HepG2 (cell line): ENCODE results near the gene EIF6. TPM values are rescaled to one million over a fixed set of nuclear protein-coding genes. Genes with fewer than 3 reads are reported as not detected.

Source experiments
- ATF2 ChIP-seq: sonication (generic); formaldehyde crosslinking; IDR thresholded peaks from 2 replicates; pipeline ENCODE4 v1.4.0; 2020; ENCODE audit warnings: missing genetic modification reagents
- CREBL2 ChIP-seq: sonication (generic); formaldehyde crosslinking; IDR thresholded peaks from 2 replicates; pipeline ENCODE4 v1.8.1; 2023; ENCODE audit warnings: missing genetic modification reagents, mild to moderate bottlenecking, borderline replicate concordance
- DR1 ChIP-seq: sonication (generic); formaldehyde crosslinking; IDR thresholded peaks from 2 replicates; pipeline ENCODE4 v1.8.0; 2021; ENCODE audit warnings: mild to moderate bottlenecking, missing genetic modification reagents, inconsistent platforms
- ETV5 ChIP-seq: IDR thresholded peaks from 2 replicates; pipeline ENCODE4 v1.6.1; 2018; ENCODE audit warnings: missing biosample characterization, missing genetic modification reagents, inconsistent platforms, borderline replicate concordance
- HNRNPLL ChIP-seq: fragments of 200-400 bp; formaldehyde crosslinking; IDR thresholded peaks from 2 replicates; pipeline ENCODE4 v1.6.1; 2017; ENCODE audit warnings: mild to moderate bottlenecking, low read depth, low read length; ENCODE audit not compliant: poor library complexity, severe bottlenecking
- PHF20 ChIP-seq: sonication (generic); formaldehyde crosslinking; IDR thresholded peaks from 2 replicates; pipeline ENCODE4 v1.5.0; 2020; ENCODE audit warnings: mild to moderate bottlenecking, missing genetic modification reagents
- RBFOX2 ChIP-seq: fragments of 200-400 bp; formaldehyde crosslinking; IDR thresholded peaks from 2 replicates; pipeline ENCODE4 v1.6.1; 2017; ENCODE audit warnings: low read depth, mild to moderate bottlenecking, low read length
- RELA ChIP-seq: sonication (generic); formaldehyde crosslinking; IDR thresholded peaks from 2 replicates; pipeline ENCODE4 v1.4.0; 2020; ENCODE audit warnings: missing genetic modification reagents
- SPEN ChIP-seq: sonication (generic); formaldehyde crosslinking; IDR thresholded peaks from 2 replicates; pipeline ENCODE4 v1.5.1; 2020; ENCODE audit warnings: low read depth, mild to moderate bottlenecking, missing genetic modification reagents
- ZBTB8A ChIP-seq: sonication (generic); formaldehyde crosslinking; IDR thresholded peaks from 2 replicates; pipeline ENCODE4 v1.4.0; 2020; ENCODE audit warnings: mild to moderate bottlenecking, low read depth, missing genetic modification reagents, borderline replicate concordance
- ZEB1 ChIP-seq: IDR thresholded peaks from 2 replicates; pipeline ENCODE4 v1.6.1; 2012; ENCODE audit warnings: mild to moderate bottlenecking, low read depth, inconsistent platforms; ENCODE audit not compliant: insufficient replicate concordance
- ZNF160 ChIP-seq: sonication (generic); formaldehyde crosslinking; IDR thresholded peaks from 2 replicates; pipeline ENCODE4 v1.8.0; 2022; ENCODE audit warnings: mild to moderate bottlenecking, inconsistent platforms, missing genetic modification reagents
- ZNF3 ChIP-seq: IDR thresholded peaks from 2 replicates; pipeline ENCODE4 v1.7.0; 2017; ENCODE audit warnings: inconsistent platforms
- ZNF44 ChIP-seq: sonication (generic); formaldehyde crosslinking; IDR thresholded peaks from 2 replicates; pipeline ENCODE4 v1.5.1; 2020; ENCODE audit warnings: mild to moderate bottlenecking, missing genetic modification reagents
- ZNF446 ChIP-seq: sonication (generic); formaldehyde crosslinking; IDR thresholded peaks from 2 replicates; pipeline ENCODE4 v1.5.0; 2020; ENCODE audit warnings: mild to moderate bottlenecking, missing genetic modification reagents
- ZNF747 ChIP-seq: sonication (generic); formaldehyde crosslinking; IDR thresholded peaks from 2 replicates; pipeline ENCODE4 v1.8.1; 2023; ENCODE audit warnings: missing genetic modification reagents, mild to moderate bottlenecking, borderline replicate concordance
- ZNF780A ChIP-seq: sonication (generic); formaldehyde crosslinking; IDR thresholded peaks from 2 replicates; pipeline ENCODE4 v1.8.0; 2022; ENCODE audit warnings: mild to moderate bottlenecking, missing genetic modification reagents, moderate library complexity
- polyA plus RNA-seq, 8 experiments: library from polyadenylated mRNA; depleted of rRNA in 3 of 8; stranded (reverse) in 7 of 8; unstranded in 1 of 8; fragments of >200 nt; fragmentation: Illumina TruSeq in 4 of 8; extraction: Trizol in 4 of 8; gene quantifications; 2 replicates each; pipeline versions ENCODE4 v1.2.1 to v1.2.3, GENCODE V29; 2011 to 2016; ENCODE audit warnings: low read depth in 4 of 8, missing spikeins in 1 of 8, mixed read lengths in 1 of 8; ENCODE audit not compliant: insufficient read depth in 1 of 8
- total RNA-seq, 5 experiments: library from RNA; depleted of rRNA; stranded (reverse); fragments of >200 nt; fragmentation: Illumina TruSeq; extraction: Trizol; gene quantifications; 2 replicates each; pipeline ENCODE4 v1.2.3, GENCODE V29; 2016; ENCODE audit warnings: low read depth in 1 of 5
- TF ChIP-seq, protein P1 (sequence below): sonication (generic); formaldehyde crosslinking; IDR thresholded peaks from 2 replicates; pipeline ENCODE4 v1.4.0; 2020; ENCODE audit warnings: mild to moderate bottlenecking, missing genetic modification reagents
- TF ChIP-seq, protein P2 (sequence below): sonication (generic); formaldehyde crosslinking; IDR thresholded peaks from 2 replicates; pipeline ENCODE4 v1.4.0; 2020; ENCODE audit warnings: missing genetic modification reagents, borderline replicate concordance
- TF ChIP-seq, protein P3 (sequence below): sonication (generic); formaldehyde crosslinking; IDR thresholded peaks from 2 replicates; pipeline ENCODE4 v1.8.0; 2022; ENCODE audit warnings: missing genetic modification reagents, mild to moderate bottlenecking, borderline replicate concordance

EIF6 gene
- total and polyA plus RNA-seq, 2 of the 13 experiments (the other 11 are each of a cell fraction or from before 2014, with no cell fraction given) = 462 to 466 TPM

DNA sequence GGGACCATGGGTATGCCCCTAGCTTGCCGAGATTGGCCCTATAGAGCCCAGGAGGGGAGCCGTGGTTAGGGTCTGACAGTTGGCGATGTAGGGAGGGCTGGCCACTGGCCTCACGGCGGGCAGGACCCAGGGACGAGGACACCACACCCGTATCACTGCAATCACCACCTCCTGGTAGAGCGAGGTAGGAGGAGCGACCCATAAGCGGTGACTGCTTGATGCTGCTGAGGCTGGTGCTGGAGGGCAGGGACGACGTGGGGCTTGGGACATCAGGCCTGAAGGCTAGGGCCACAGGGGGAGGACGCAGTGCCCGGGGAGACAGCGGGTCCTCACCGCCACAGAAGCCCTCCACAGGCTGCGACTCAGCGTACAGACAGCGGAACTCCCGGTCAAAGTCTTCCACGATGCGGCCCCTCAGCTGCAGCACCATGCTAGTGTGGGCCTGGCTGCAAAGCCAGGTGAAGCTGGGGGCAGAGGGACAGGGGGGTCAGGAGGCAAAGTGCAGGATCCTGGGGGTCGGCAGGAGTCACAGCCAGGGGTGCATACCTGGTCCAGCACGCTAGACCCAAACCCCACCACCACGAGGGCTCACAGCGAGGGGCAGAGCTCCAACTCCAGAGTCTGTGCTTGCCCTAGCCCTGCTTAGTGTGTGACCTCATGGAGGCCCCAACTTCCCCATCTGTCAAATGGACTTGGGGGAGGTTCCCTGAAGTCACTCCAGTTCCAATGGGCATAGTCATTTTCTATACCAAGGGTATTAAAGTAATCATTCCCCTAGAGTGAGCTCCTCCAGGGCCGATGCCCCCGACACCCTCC lies 3.1 kb upstream of the EIF6 start (continued):
- TF ChIP-seq HNRNPLL = peak; percentile 66
- TF ChIP-seq ZEB1 = no peak
- TF ChIP-seq ZNF446 (CRISPR knock-in tag) = no peak
- TF ChIP-seq ATF2 (CRISPR knock-in tag) = no peak
- TF ChIP-seq ZNF160 (CRISPR knock-in tag) = no peak
- TF ChIP-seq ZNF3 = no peak
- TF ChIP-seq RBFOX2 = no peak
- no peak for TF ChIP-seq ZNF44
- TF ChIP-seq ZBTB8A (CRISPR knock-in tag) = no peak
- TF ChIP-seq, protein P1, sequence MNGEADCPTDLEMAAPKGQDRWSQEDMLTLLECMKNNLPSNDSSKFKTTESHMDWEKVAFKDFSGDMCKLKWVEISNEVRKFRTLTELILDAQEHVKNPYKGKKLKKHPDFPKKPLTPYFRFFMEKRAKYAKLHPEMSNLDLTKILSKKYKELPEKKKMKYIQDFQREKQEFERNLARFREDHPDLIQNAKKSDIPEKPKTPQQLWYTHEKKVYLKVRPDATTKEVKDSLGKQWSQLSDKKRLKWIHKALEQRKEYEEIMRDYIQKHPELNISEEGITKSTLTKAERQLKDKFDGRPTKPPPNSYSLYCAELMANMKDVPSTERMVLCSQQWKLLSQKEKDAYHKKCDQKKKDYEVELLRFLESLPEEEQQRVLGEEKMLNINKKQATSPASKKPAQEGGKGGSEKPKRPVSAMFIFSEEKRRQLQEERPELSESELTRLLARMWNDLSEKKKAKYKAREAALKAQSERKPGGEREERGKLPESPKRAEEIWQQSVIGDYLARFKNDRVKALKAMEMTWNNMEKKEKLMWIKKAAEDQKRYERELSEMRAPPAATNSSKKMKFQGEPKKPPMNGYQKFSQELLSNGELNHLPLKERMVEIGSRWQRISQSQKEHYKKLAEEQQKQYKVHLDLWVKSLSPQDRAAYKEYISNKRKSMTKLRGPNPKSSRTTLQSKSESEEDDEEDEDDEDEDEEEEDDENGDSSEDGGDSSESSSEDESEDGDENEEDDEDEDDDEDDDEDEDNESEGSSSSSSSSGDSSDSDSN (CRISPR knock-in tag) = peak; percentile 47; the same call in 1 of the 2 replicates
- peak; percentile 23; the same call in 1 of the 2 replicates for TF ChIP-seq RELA (CRISPR knock-in tag)
- TF ChIP-seq PHF20 = no peak
- 0 out of 2 replicates have a peak, but pooled peaks have one; percentile 40 for TF ChIP-seq DR1 (CRISPR knock-in tag)
- TF ChIP-seq ETV5 (CRISPR knock-in tag) = peak; percentile 26
- no peak for TF ChIP-seq CREBL2 (CRISPR knock-in tag)
- TF ChIP-seq, protein P2, sequence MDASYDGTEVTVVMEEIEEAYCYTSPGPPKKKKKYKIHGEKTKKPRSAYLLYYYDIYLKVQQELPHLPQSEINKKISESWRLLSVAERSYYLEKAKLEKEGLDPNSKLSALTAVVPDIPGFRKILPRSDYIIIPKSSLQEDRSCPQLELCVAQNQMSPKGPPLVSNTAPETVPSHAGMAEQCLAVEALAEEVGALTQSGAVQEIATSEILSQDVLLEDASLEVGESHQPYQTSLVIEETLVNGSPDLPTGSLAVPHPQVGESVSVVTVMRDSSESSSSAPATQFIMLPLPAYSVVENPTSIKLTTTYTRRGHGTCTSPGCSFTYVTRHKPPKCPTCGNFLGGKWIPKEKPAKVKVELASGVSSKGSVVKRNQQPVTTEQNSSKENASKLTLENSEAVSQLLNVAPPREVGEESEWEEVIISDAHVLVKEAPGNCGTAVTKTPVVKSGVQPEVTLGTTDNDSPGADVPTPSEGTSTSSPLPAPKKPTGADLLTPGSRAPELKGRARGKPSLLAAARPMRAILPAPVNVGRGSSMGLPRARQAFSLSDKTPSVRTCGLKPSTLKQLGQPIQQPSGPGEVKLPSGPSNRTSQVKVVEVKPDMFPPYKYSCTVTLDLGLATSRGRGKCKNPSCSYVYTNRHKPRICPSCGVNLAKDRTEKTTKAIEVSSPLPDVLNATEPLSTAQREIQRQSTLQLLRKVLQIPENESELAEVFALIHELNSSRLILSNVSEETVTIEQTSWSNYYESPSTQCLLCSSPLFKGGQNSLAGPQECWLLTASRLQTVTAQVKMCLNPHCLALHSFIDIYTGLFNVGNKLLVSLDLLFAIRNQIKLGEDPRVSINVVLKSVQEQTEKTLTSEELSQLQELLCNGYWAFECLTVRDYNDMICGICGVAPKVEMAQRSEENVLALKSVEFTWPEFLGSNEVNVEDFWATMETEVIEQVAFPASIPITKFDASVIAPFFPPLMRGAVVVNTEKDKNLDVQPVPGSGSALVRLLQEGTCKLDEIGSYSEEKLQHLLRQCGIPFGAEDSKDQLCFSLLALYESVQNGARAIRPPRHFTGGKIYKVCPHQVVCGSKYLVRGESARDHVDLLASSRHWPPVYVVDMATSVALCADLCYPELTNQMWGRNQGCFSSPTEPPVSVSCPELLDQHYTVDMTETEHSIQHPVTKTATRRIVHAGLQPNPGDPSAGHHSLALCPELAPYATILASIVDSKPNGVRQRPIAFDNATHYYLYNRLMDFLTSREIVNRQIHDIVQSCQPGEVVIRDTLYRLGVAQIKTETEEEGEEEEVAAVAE (CRISPR knock-in tag) = no peak
- TF ChIP-seq, protein P3, sequence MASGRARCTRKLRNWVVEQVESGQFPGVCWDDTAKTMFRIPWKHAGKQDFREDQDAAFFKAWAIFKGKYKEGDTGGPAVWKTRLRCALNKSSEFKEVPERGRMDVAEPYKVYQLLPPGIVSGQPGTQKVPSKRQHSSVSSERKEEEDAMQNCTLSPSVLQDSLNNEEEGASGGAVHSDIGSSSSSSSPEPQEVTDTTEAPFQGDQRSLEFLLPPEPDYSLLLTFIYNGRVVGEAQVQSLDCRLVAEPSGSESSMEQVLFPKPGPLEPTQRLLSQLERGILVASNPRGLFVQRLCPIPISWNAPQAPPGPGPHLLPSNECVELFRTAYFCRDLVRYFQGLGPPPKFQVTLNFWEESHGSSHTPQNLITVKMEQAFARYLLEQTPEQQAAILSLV (CRISPR knock-in tag) = peak; percentile 74; the same call in 1 of the 2 replicates
- no peak for TF ChIP-seq SPEN
- no peak for TF ChIP-seq ZNF780A (CRISPR knock-in tag)
- TF ChIP-seq ZNF747 (CRISPR knock-in tag) = no peak
